K562 (cell line): ENCODE results near the gene DPY30. TPM values are rescaled to one million over a fixed set of nuclear protein-coding genes. Genes with fewer than 3 reads are reported as not detected.

ENCODE experiments used
- BRD9 ChIP-seq: fragments of 450-650 bp; IDR thresholded peaks from 2 replicates; pipeline ENCODE4 v1.6.1; 2018; ENCODE audit warnings: low read depth; ENCODE audit not compliant: partially characterized antibody
- DLX4 ChIP-seq: fragments of 250-450 bp; sonication (Bioruptor Pico); IDR thresholded peaks from 2 replicates; pipeline ENCODE4 v1.6.1; 2021; ENCODE audit warnings: mild to moderate bottlenecking
- GTF2F1 ChIP-seq: IDR thresholded peaks from 2 replicates; pipeline ENCODE4 v1.6.1; 2011; ENCODE audit warnings: low read depth, low read length, improper control_type of control experiment
- MAFK ChIP-seq: IDR thresholded peaks from 2 replicates; pipeline ENCODE4 v1.6.1; 2011; ENCODE audit warnings: low read length, improper control_type of control experiment
- MTA3 ChIP-seq: fragments of 450-650 bp; formaldehyde crosslinking; IDR thresholded peaks from 2 replicates; pipeline ENCODE4 v1.6.1; 2017; ENCODE audit warnings: mild to moderate bottlenecking, borderline replicate concordance
- NBN ChIP-seq: fragments of 450-650 bp; IDR thresholded peaks from 2 replicates; pipeline ENCODE4 v1.6.1; 2016; ENCODE audit warnings: low read depth, mild to moderate bottlenecking
- NCOR1 ChIP-seq: fragments of 450-650 bp; IDR thresholded peaks from 2 replicates; pipeline ENCODE4 v1.6.1; 2016; ENCODE audit warnings: mild to moderate bottlenecking, moderate library complexity
- NFYB ChIP-seq: IDR thresholded peaks from 2 replicates; pipeline ENCODE4 v1.6.1; 2011; ENCODE audit warnings: mild to moderate bottlenecking, moderate library complexity; ENCODE audit not compliant: insufficient read length; ENCODE audit errors: extremely low read depth
- POLR2A ChIP-seq: fragments of 450-650 bp; conservative IDR thresholded peaks from 2 replicates; pipeline ENCODE4 v1.6.1; 2016
- PURB ChIP-seq: sonication (generic); formaldehyde crosslinking; IDR thresholded peaks from 2 replicates; pipeline ENCODE4 v1.9.0; 2021; ENCODE audit warnings: low read depth, mild to moderate bottlenecking, missing genetic modification reagents
- RFX1 ChIP-seq: fragments of 450-650 bp; IDR thresholded peaks from 2 replicates; pipeline ENCODE4 v1.6.1; 2016; ENCODE audit warnings: mild to moderate bottlenecking, moderate library complexity
- SMC3 ChIP-seq: conservative IDR thresholded peaks from 2 replicates; pipeline ENCODE4 v1.6.1; 2011; ENCODE audit warnings: low read depth, low read length, improper control_type of control experiment; ENCODE audit not compliant: insufficient read depth
- SP1 ChIP-seq: sonication (generic); formaldehyde crosslinking; IDR thresholded peaks from 2 replicates; pipeline ENCODE4 v1.8.1; 2022; ENCODE audit warnings: mild to moderate bottlenecking, missing genetic modification reagents
- STAT5A ChIP-seq: IDR thresholded peaks from 2 replicates; pipeline ENCODE4 v1.6.1; 2012; ENCODE audit warnings: low read length, inconsistent platforms, borderline replicate concordance
- STAT5B ChIP-seq: fragments of 250-450 bp; sonication (Bioruptor Pico); IDR thresholded peaks from 2 replicates; pipeline ENCODE4 v1.8.0; 2021; ENCODE audit warnings: mild to moderate bottlenecking, inconsistent platforms
- TBP ChIP-seq: optimal IDR thresholded peaks from 2 replicates; pipeline ENCODE3; 2011; ENCODE audit warnings: low read depth, low read length, improper control_type of control experiment
- TOE1 ChIP-seq, 2 experiments: fragments of 450-650 bp in 1 of 2; sonication (generic) in 1 of 2; formaldehyde crosslinking in 1 of 2; IDR thresholded peaks; 2 replicates each; pipeline versions ENCODE4 v1.7.1 to v1.8.0; 2016 to 2022; ENCODE audit warnings: borderline replicate concordance in 2 of 2, mild to moderate bottlenecking in 2 of 2, antibody characterized with exemption in 1 of 2, inconsistent platforms in 1 of 2, low read depth in 1 of 2, missing genetic modification reagents in 1 of 2, moderate library complexity in 1 of 2
- ZBTB11 ChIP-seq, 3 experiments: fragments of 200-800 bp in 1 of 3; fragments of 250-450 bp in 1 of 3; fragments of 450-650 bp in 1 of 3; sonication (Bioruptor Pico) in 1 of 3; sonication (Bioruptor generic) in 1 of 3; formaldehyde crosslinking in 1 of 3; IDR thresholded peaks; 2 replicates each; pipeline versions ENCODE4 v1.6.1 to v1.8.0; 2016 to 2022; ENCODE audit warnings: mild to moderate bottlenecking in 2 of 3, missing genetic modification characterization in 2 of 3, missing compliant biosample characterization in 1 of 3, moderate library complexity in 1 of 3
- ZNF174 ChIP-seq: fragments of 250-450 bp; sonication (Bioruptor Pico); IDR thresholded peaks from 2 replicates; pipeline ENCODE4 v1.4.0; 2020; ENCODE audit warnings: mild to moderate bottlenecking
- ZNF184 ChIP-seq: sonication (generic); formaldehyde crosslinking; IDR thresholded peaks from 2 replicates; pipeline ENCODE4 v1.5.0; 2020; ENCODE audit warnings: missing genetic modification reagents
- ZNF384 ChIP-seq: IDR thresholded peaks from 2 replicates; pipeline ENCODE4 v1.6.1; 2012; ENCODE audit warnings: low read depth, low read length, improper control_type of control experiment
- ZNF551 ChIP-seq: fragments of 250-450 bp; sonication (Bioruptor Pico); IDR thresholded peaks from 2 replicates; pipeline ENCODE4 v1.5.0; 2021; ENCODE audit warnings: mild to moderate bottlenecking, moderate library complexity
- polyA plus RNA-seq, 8 experiments: library from polyadenylated mRNA; depleted of rRNA in 4 of 8; stranded (reverse) in 5 of 8; unstranded in 3 of 8; fragments of >200 nt; fragmentation: Nextera tagmentation in 2 of 8; fragmentation: Illumina TruSeq in 1 of 8; extraction: Ambion mirVana in 2 of 8; extraction: Trizol in 1 of 8; gene quantifications; 2 replicates each; pipeline versions ENCODE4 v1.2.1 to v1.2.3, GENCODE V29; 2011 to 2014; ENCODE audit warnings: inconsistent platforms in 1 of 8, missing spikeins in 1 of 8
- total RNA-seq, 7 experiments: library from RNA; depleted of rRNA in 6 of 7; stranded (reverse); fragments of >200 nt in 6 of 7; fragmentation: Illumina TruSeq in 2 of 7; extraction: Trizol in 2 of 7; gene quantifications; 2 replicates each; pipeline versions ENCODE4 v1.2.1 to v1.2.3, GENCODE V29; 2011 to 2021; ENCODE audit warnings: low replicate concordance in 1 of 7
- TF ChIP-seq, protein P1 (sequence below): fragments of 250-450 bp; sonication (Bioruptor Pico); IDR thresholded peaks from 2 replicates; pipeline ENCODE4 v1.4.0; 2020; ENCODE audit warnings: mild to moderate bottlenecking

Gene DPY30
- total and polyA plus RNA-seq, 9 of the 15 experiments (the other 6 are each of a cell fraction or from before 2014, with no cell fraction given) = 64.6 to 402 (median 116) TPM

DNA sequence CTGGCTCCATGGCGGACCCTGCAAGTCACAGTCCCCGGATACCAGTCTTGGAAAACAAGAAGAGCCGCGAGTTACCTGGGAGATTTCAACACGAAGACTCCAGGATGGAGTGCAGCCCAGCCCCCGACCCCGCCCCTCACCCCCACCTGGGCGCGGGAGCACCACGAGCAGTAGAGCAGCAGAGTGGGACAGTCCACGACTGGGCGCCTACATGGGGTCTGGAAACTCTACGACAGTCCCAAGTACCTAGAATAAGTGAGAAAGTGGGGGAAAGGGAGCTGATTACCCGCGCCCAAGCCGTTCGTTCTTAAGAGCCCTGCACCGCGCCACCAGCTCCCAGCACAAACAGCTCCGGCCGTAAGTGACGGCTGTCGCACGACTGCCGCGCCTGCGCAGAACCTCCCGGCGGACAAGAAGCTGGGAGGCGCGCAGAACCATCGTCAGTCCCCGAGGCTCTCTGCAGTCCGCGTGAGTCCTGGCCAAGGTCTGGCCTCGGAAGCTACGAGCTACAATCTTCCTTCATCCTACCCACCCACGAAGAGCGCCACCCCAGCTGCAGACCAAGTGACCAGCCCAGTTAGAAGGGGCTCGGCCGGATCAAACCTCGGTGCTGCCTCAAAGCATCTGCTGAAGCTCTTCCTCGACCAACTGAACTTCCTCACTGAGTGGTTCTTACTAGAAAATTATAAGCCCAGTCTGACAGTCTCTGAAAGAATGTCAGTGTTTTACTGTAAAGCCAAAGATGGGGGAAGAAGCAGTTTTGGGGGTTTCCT lies at the start of gene DPY30 (continued):
- TF ChIP-seq MAFK = peak; percentile 31; the same call in 1 of the 2 replicates
- no peak for TF ChIP-seq NFYB
- peak; percentile 93 for TF ChIP-seq TBP
- TF ChIP-seq, protein P1, sequence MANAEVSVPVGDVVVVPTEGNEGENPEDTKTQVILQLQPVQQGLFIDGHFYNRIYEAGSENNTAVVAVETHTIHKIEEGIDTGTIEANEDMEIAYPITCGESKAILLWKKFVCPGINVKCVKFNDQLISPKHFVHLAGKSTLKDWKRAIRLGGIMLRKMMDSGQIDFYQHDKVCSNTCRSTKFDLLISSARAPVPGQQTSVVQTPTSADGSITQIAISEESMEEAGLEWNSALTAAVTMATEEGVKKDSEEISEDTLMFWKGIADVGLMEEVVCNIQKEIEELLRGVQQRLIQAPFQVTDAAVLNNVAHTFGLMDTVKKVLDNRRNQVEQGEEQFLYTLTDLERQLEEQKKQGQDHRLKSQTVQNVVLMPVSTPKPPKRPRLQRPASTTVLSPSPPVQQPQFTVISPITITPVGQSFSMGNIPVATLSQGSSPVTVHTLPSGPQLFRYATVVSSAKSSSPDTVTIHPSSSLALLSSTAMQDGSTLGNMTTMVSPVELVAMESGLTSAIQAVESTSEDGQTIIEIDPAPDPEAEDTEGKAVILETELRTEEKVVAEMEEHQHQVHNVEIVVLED (CRISPR knock-in tag) = peak; percentile 27; the same call in 1 of the 2 replicates
- TF ChIP-seq ZNF551 (CRISPR knock-in tag) = no peak
- peak; percentile 68 for TF ChIP-seq SP1
- TF ChIP-seq NCOR1 = peak; percentile 35
- no peak for TF ChIP-seq ZNF174
- peak; percentile 98 for TF ChIP-seq POLR2A
- TF ChIP-seq RFX1 = no peak
- 0 out of 2 replicates have a peak, but pooled peaks have one; percentile 45 for TF ChIP-seq TOE1 (IDR thresholded peaks at IDR 0.05; ENCODE audit: borderline replicate concordance)
- TF ChIP-seq TOE1 (CRISPR knock-in tag; IDR thresholded peaks at IDR 0.05; ENCODE audit: borderline replicate concordance, low read depth) = no peak
- TF ChIP-seq DLX4 (CRISPR knock-in tag) = no peak
- TF ChIP-seq SMC3 = 0 out of 2 replicates have a peak, but pooled peaks have one; percentile 2
- peak; percentile 73 for TF ChIP-seq BRD9
- TF ChIP-seq ZBTB11 (CRISPR knock-in tag; IDR thresholded peaks at IDR 0.05) = peak in 1 of 3 experiments; percentile 46; a peak in 1 of 6 replicates
- TF ChIP-seq MTA3 = peak; percentile 83; the same call in 1 of the 2 replicates
- TF ChIP-seq STAT5A = no peak
- peak; percentile 83 for TF ChIP-seq NBN
- no peak for TF ChIP-seq ZNF184
- TF ChIP-seq STAT5B = no peak
- TF ChIP-seq PURB = no peak
- TF ChIP-seq GTF2F1 = peak; percentile 58; the same call in 1 of the 2 replicates
- 0 out of 2 replicates have a peak, but pooled peaks have one; percentile 49 for TF ChIP-seq ZNF384
